SK-N-SH (cell line): ENCODE results near the gene RHBDL1. TPM values are rescaled to one million over a fixed set of nuclear protein-coding genes. Genes with fewer than 3 reads are reported as not detected.

ENCODE experiments used
- CTCF ChIA-PET: fragments of 300-600, 350-600 bp; formaldehyde crosslinking; extraction: SDS; loops from one replicate; lab custom pipeline; 2021; lab: Yijun Ruan, JAX
- POLR2A ChIA-PET: fragments of 350-600 bp; sonication (Branson Sonifier 250); formaldehyde crosslinking; extraction: SDS; loops from one replicate; lab custom pipeline; 2020; ENCODE audit warnings: antibody characterized with exemption, inconsistent platforms; lab: Yijun Ruan, JAX
- DNase-seq: peaks from one replicate; pipeline ENCODE4 v3.0.0; 2012
- H2AFZ ChIP-seq: fragments of 200-600 bp; sonication (generic); 2 replicates; pipeline ENCODE4 v1.8.1; 2016; ENCODE audit warnings: antibody characterized with exemption, mild to moderate bottlenecking, low read depth
- H3F3A ChIP-seq: fragments of 200-600 bp; sonication (generic); replicated peaks from 2 replicates; pipeline ENCODE3; 2016; ENCODE audit warnings: antibody characterized with exemption, mild to moderate bottlenecking; ENCODE audit not compliant: insufficient read depth
- H3K27ac ChIP-seq, 2 experiments: fragments of 200-500 bp in 1 of 2; fragments of 200-600 bp in 1 of 2; sonication (Bioruptor generic) in 1 of 2; sonication (generic), shearing (Covaris generic) in 1 of 2; 2 replicates each; pipeline versions ENCODE4 v1.5.1 to v1.6.1; 2014 to 2016; ENCODE audit warnings: low read depth in 2 of 2, inconsistent platforms in 1 of 2, low read length in 1 of 2, mild to moderate bottlenecking in 1 of 2, mixed read lengths in 1 of 2
- H3K27me3 ChIP-seq: fragments of 200-600 bp; sonication (generic), shearing (Covaris generic); 2 replicates; pipeline ENCODE4 v1.6.1; 2016; ENCODE audit warnings: mixed run types; ENCODE audit not compliant: insufficient read depth
- H3K36me3 ChIP-seq, 2 experiments: fragments of 200-500 bp in 1 of 2; fragments of 200-600 bp in 1 of 2; sonication (Bioruptor generic) in 1 of 2; sonication (generic) in 1 of 2; replicated peaks in 1 of 2; 2 replicates each; pipeline versions ENCODE3 to v1.5.1; 2014 to 2016; ENCODE audit warnings: low read length in 1 of 2, mild to moderate bottlenecking in 1 of 2; ENCODE audit not compliant: insufficient read depth in 2 of 2, control insufficient read depth in 1 of 2
- H3K4me1 ChIP-seq, 2 experiments: fragments of 200-500 bp in 1 of 2; fragments of 200-600 bp in 1 of 2; sonication (Bioruptor generic) in 1 of 2; sonication (generic), shearing (Covaris generic) in 1 of 2; 2 replicates each; pipeline versions ENCODE4 v1.5.1 to v1.6.1; 2014 to 2016; ENCODE audit warnings: low read depth in 1 of 2, low read length in 1 of 2, mixed run types in 1 of 2; ENCODE audit not compliant: insufficient read depth in 2 of 2, control insufficient read depth in 1 of 2
- H3K4me2 ChIP-seq: fragments of 200-600 bp; sonication (generic), shearing (Covaris generic); 2 replicates; pipeline ENCODE4 v1.6.1; 2017; ENCODE audit warnings: mixed run types
- H3K4me3 ChIP-seq, 2 experiments: fragments of 200-500 bp in 1 of 2; fragments of 200-600 bp in 1 of 2; sonication (Bioruptor generic) in 1 of 2; sonication (generic), shearing (Covaris generic) in 1 of 2; 2 replicates each; pipeline versions ENCODE4 v1.5.1 to v1.8.1; 2014 to 2016; ENCODE audit warnings: low read depth in 2 of 2, inconsistent platforms in 1 of 2, low read length in 1 of 2, mild to moderate bottlenecking in 1 of 2, mixed read lengths in 1 of 2, moderate library complexity in 1 of 2
- H3K79me2 ChIP-seq: fragments of 200-600 bp; sonication (generic); 2 replicates; pipeline ENCODE4 v1.8.1; 2017; ENCODE audit warnings: mild to moderate bottlenecking; ENCODE audit not compliant: insufficient read depth
- H3K9ac ChIP-seq: fragments of 200-600 bp; sonication (generic); 2 replicates; pipeline ENCODE4 v1.6.1; 2017; ENCODE audit warnings: mixed run types
- H3K9me2 ChIP-seq: fragments of 200-600 bp; sonication (generic); 2 replicates; pipeline ENCODE4 v1.6.1; 2017; ENCODE audit warnings: mixed run types
- H3K9me3 ChIP-seq: fragments of 200-600 bp; sonication (generic); 2 replicates; pipeline ENCODE4 v1.6.1; 2017; ENCODE audit warnings: mixed run types, mild to moderate bottlenecking, moderate library complexity
- H4K20me1 ChIP-seq: fragments of 200-600 bp; sonication (generic); 2 replicates; pipeline ENCODE4 v1.6.1; 2017; ENCODE audit warnings: mild to moderate bottlenecking, mixed run types; ENCODE audit not compliant: insufficient read depth
- CHD2 ChIP-seq: fragments of 150-350 bp; IDR thresholded peaks from 2 replicates; pipeline ENCODE4 v1.6.1; 2018; ENCODE audit warnings: low read length; ENCODE audit not compliant: partially characterized antibody
- EP300 ChIP-seq, 2 experiments: IDR thresholded peaks; 2 replicates each; pipeline versions ENCODE4 v1.4.0 to v1.6.1; 2012; ENCODE audit warnings: borderline replicate concordance in 1 of 2, low read depth in 1 of 2, low read length in 1 of 2
- FOXM1 ChIP-seq: IDR thresholded peaks from 2 replicates; pipeline ENCODE4 v1.4.0; 2012; ENCODE audit warnings: low read depth, mild to moderate bottlenecking
- MXI1 ChIP-seq: IDR thresholded peaks from 2 replicates; pipeline ENCODE4 v1.6.1; 2012; ENCODE audit warnings: mild to moderate bottlenecking, low read depth, low read length, improper control_type of control experiment
- NRF1 ChIP-seq: IDR thresholded peaks from 2 replicates; pipeline ENCODE4 v1.6.1; 2012; ENCODE audit warnings: low read depth, mild to moderate bottlenecking, low read length
- POLR2AphosphoS5 ChIP-seq: IDR thresholded peaks from 2 replicates; pipeline ENCODE4 v1.6.1; 2012; ENCODE audit warnings: low read depth, low read length
- RFX5 ChIP-seq: IDR thresholded peaks from 2 replicates; pipeline ENCODE4 v1.6.1; 2012; ENCODE audit warnings: mild to moderate bottlenecking, improper control_type of control experiment, low read length
- SMC3 ChIP-seq: IDR thresholded peaks from 2 replicates; pipeline ENCODE4 v1.6.1; 2012; ENCODE audit warnings: low read depth, low read length, improper control_type of control experiment
- TAF1 ChIP-seq: IDR thresholded peaks from 2 replicates; pipeline ENCODE4 v1.6.1; 2012; ENCODE audit warnings: low read depth, mild to moderate bottlenecking, low read length, moderate library complexity, borderline replicate concordance
- YY1 ChIP-seq: IDR thresholded peaks from 2 replicates; pipeline ENCODE4 v1.4.0; 2012; ENCODE audit warnings: low read depth, mild to moderate bottlenecking
- WGBS: methylation state at CpG from one replicate; pipeline ENCODE4 v1.1.6; 2017; ENCODE audit warnings: low lambda C conversion rate; 5-methylcytosine and 5-hydroxymethylcytosine counted together
- polyA plus RNA-seq, 3 experiments: library from polyadenylated mRNA; depleted of rRNA; stranded (reverse); fragments of >200 nt; gene quantifications; 2 replicates each; pipeline ENCODE4 v1.2.3, GENCODE V29; 2012
- TF ChIP-seq, protein P1 (sequence below): IDR thresholded peaks from 2 replicates; pipeline ENCODE4 v1.4.0; 2012; ENCODE audit warnings: low read depth, borderline replicate concordance

The RHBDL1 gene
- polyA plus RNA-seq, 1 of the 3 experiments (the other 2 are of a cell fraction): 4.1 TPM

GRCh38 chr16:643050-643368, 32.5 kb upstream of the RHBDL1 start:
- no peaks in the 10 kb centered on the region for H3K9me2 ChIP-seq
- no peaks in the 10 kb centered on the region for H4K20me1 ChIP-seq
- peak overlapping the region; percentile 73 to 76 for H3K4me3 ChIP-seq
- H3K27ac ChIP-seq: no peak overlapping the region
- H3K79me2 ChIP-seq: peaks cover 13% of the 10 kb centered on the region; the same call in 1 of the 2 replicates
- no peak for DNase-seq
- H3K4me2 ChIP-seq: peak overlapping the region; percentile 86
- H3K36me3 ChIP-seq: no peaks in the 10 kb centered on the region
- H2AFZ ChIP-seq: no peak overlapping the region
- no peak overlapping the region for H3K9ac ChIP-seq
- H3F3A ChIP-seq: peaks cover 13% of the 10 kb centered on the region
- 96% methylated on average over 9 of the region's 13 CpGs for WGBS
- POLR2A ChIA-PET: interaction anchor here (1.0 to 1.9 kb wide), 2 partner anchors 10 to 36 kb away, joined by 4 read pairs; no protein-coding TSS in a partner anchor
- CTCF ChIA-PET: interaction anchor here (0.6 to 2.1 kb wide), 4 partner anchors 18 to 53 kb away, joined by 3 to 11 read pairs (median 4); partner anchors contain the start of genes RAB40C and STUB1
- TF ChIP-seq MXI1: no peak
- TF ChIP-seq FOXM1: no peak
- no peak for TF ChIP-seq POLR2AphosphoS5
- no peak for TF ChIP-seq SMC3
- no peak for TF ChIP-seq NRF1
- TF ChIP-seq CHD2: no peak
- no peaks in the 10 kb centered on the region for H3K27me3 ChIP-seq
- H3K4me1 ChIP-seq: peaks cover 7 to 35% of the 10 kb centered on the region in 2 experiments; a peak in 2 of 4 replicates
- H3K9me3 ChIP-seq: no peaks in the 10 kb centered on the region

- peaks cover 9% of the 10 kb centered on the region for H3F3A ChIP-seq
- H3K36me3 ChIP-seq: no peaks in the 10 kb centered on the region
- TF ChIP-seq YY1 (no peak), TAF1 (no peak), RFX5 (no peak), EP300 (IDR thresholded peaks at IDR 0.05; ENCODE audit: borderline replicate concordance in 1 of 2, low read depth in 1 of 2, low read length in 1 of 2) (no peak)
- TF ChIP-seq, protein P1, sequence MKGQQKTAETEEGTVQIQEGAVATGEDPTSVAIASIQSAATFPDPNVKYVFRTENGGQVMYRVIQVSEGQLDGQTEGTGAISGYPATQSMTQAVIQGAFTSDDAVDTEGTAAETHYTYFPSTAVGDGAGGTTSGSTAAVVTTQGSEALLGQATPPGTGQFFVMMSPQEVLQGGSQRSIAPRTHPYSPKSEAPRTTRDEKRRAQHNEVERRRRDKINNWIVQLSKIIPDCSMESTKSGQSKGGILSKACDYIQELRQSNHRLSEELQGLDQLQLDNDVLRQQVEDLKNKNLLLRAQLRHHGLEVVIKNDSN: no peak
- no peaks in the 10 kb centered on the region for H3K9me3 ChIP-seq
- peaks cover 23% of the 10 kb centered on the region; the same call in 1 of the 2 replicates for H3K79me2 ChIP-seq
- H3K27ac ChIP-seq: no peak overlapping the region
- no peaks in the 10 kb centered on the region for H4K20me1 ChIP-seq
- no peak overlapping the region for H3K4me2 ChIP-seq
- no peak overlapping the region for H3K9ac ChIP-seq
- H3K4me3 ChIP-seq: no peak overlapping the region
- WGBS: 95% methylated on average over 12 of the region's 12 CpGs
- no peaks in the 10 kb centered on the region for H3K27me3 ChIP-seq
- H3K9me2 ChIP-seq: no peaks in the 10 kb centered on the region
- ChIA-PET POLR2A (no interaction called here), CTCF (no interaction called here)
- H3K4me1 ChIP-seq: peaks cover 10 to 30% of the 10 kb centered on the region in 2 experiments; a peak in 2 of 4 replicates
- H2AFZ ChIP-seq: no peak overlapping the region
- DNase-seq: no peak
These were observed 30.9 kb upstream of the RHBDL1 start for GRCh38 chr16:644556-644955.
